Tibial artery (tissue), 4 donors: ENCODE results near the gene COPA.

ENCODE experiments used
- DNase-seq, 2 donors: peaks; one replicate each; pipeline ENCODE4 v3.0.0-alpha.2; 2019
- H3K27ac ChIP-seq, 2 donors: fragments of 200-600 bp; sonication (generic) in 1 of 2; 1 replicate in 1 of 2; 2 replicates in 1 of 2; pipeline ENCODE4 v1.5.1; 2018 to 2019; ENCODE audit warnings: mild to moderate bottlenecking in 1 of 2
- H3K27me3 ChIP-seq, 2 donors: fragments of 200-600 bp; sonication (generic) in 1 of 2; one replicate each; pipeline versions ENCODE4 v1.5.1 to v1.6.0; 2016 to 2019
- H3K36me3 ChIP-seq, 3 donors: fragments of 200-600 bp; sonication (generic) in 2 of 3; one replicate each; pipeline ENCODE4 v1.5.1; 2016 to 2019; ENCODE audit warnings: mild to moderate bottlenecking in 2 of 3
- H3K4me1 ChIP-seq, 4 donors: fragments of 200-600 bp; sonication (generic) in 2 of 4; 1 replicate in 3 of 4; 2 replicates in 1 of 4; pipeline ENCODE4 v1.5.1; 2016 to 2019
- H3K4me3 ChIP-seq, 2 donors: fragments of 200-600 bp; sonication (generic) in 1 of 2; 1 replicate in 1 of 2; 2 replicates in 1 of 2; pipeline ENCODE4 v1.5.1; 2018 to 2019; ENCODE audit warnings: mild to moderate bottlenecking in 2 of 2
- H3K9me3 ChIP-seq, 3 donors: fragments of 200-600 bp; sonication (generic) in 1 of 3; one replicate each; pipeline ENCODE4 v1.5.1; 2016 to 2019
- CTCF ChIP-seq, 2 experiments: fragments of 200-600 bp in 1 of 2; fragments of 450-650 bp in 1 of 2; IDR thresholded peaks; one replicate each; pipeline ENCODE4 v1.5.1; 2017 to 2019; ENCODE audit warnings: antibody characterized with exemption in 2 of 2, mild to moderate bottlenecking in 1 of 2, moderate library complexity in 1 of 2
- intact Hi-C: fragments of 100-400 bp; cut with DNase I; formaldehyde crosslinking; loops from one replicate; pipeline ENCODE4 v1.15.0; 2023; ENCODE audit warnings: low total_unique reads

The COPA gene

GRCh38 chr1:160363951-160364735, 21.1 kb upstream of the COPA start:
- no peak overlapping the region for H3K4me3 ChIP-seq
- H3K4me1 ChIP-seq, result no peaks in the 10 kb centered on the region
- no peak for TF ChIP-seq CTCF (IDR thresholded peaks at IDR 0.05)
- peaks cover 0 to 17% (median 0%) of the 10 kb centered on the region in 3 donors for H3K36me3 ChIP-seq
- H3K9me3 ChIP-seq, result no peaks in the 10 kb centered on the region
- no peak for DNase-seq
- no peak overlapping the region for H3K27ac ChIP-seq
- peaks cover 0 to 8% of the 10 kb centered on the region in 2 donors for H3K27me3 ChIP-seq
- intact Hi-C loops, result no loop called here

GRCh38 chr1:160363010-160363409, 20.0 kb upstream of the COPA start:
- intact Hi-C loops, result no loop called here
- peaks cover 0 to 8% of the 10 kb centered on the region in 2 donors for H3K27me3 ChIP-seq
- DNase-seq, result no peak
- no peaks in the 10 kb centered on the region for H3K4me1 ChIP-seq
- peaks cover 0 to 28% (median 7%) of the 10 kb centered on the region in 3 donors for H3K36me3 ChIP-seq
- no peaks in the 10 kb centered on the region for H3K9me3 ChIP-seq
- TF ChIP-seq CTCF (IDR thresholded peaks at IDR 0.05), result no peak
- H3K27ac ChIP-seq, result no peak overlapping the region
- H3K4me3 ChIP-seq, result no peak overlapping the region

- no peak overlapping the region for H3K4me3 ChIP-seq
- no peak for DNase-seq
- H3K9me3 ChIP-seq, result no peaks in the 10 kb centered on the region
- no peak overlapping the region for H3K27ac ChIP-seq
- peaks cover 0 to 34% (median 14%) of the 10 kb centered on the region in 3 donors for H3K36me3 ChIP-seq
- no peaks in the 10 kb centered on the region for H3K4me1 ChIP-seq
- TF ChIP-seq CTCF (IDR thresholded peaks at IDR 0.05), result no peak
- peaks cover 0 to 8% of the 10 kb centered on the region in 2 donors for H3K27me3 ChIP-seq
- intact Hi-C loops, result no loop called here
These were observed 19.3 kb upstream of the COPA start for GRCh38 chr1:160362168-160362957.

- no peak for DNase-seq
- Histone ChIP-seq H3K4me3 (no peak overlapping the region), H3K27ac (no peak overlapping the region), H3K36me3 (peaks cover 4 to 40% (median 20%) of the 10 kb centered on the region in 3 donors), H3K4me1 (no peaks in the 10 kb centered on the region), H3K27me3 (peaks cover 0 to 4% of the 10 kb centered on the region in 2 donors), H3K9me3 (no peaks in the 10 kb centered on the region)
- TF ChIP-seq CTCF (IDR thresholded peaks at IDR 0.05), result no peak
- intact Hi-C loops, result no loop called here
These were observed 18.7 kb upstream of the COPA start for GRCh38 chr1:160361814-160362167.

- H3K4me3 ChIP-seq, result no peak overlapping the region
- no peak overlapping the region for H3K27ac ChIP-seq
- no peaks in the 10 kb centered on the region for H3K9me3 ChIP-seq
- peaks cover 10 to 46% (median 26%) of the 10 kb centered on the region in 3 donors for H3K36me3 ChIP-seq
- no peaks in the 10 kb centered on the region for H3K27me3 ChIP-seq
- intact Hi-C loops, result no loop called here
- no peaks in the 10 kb centered on the region for H3K4me1 ChIP-seq
- TF ChIP-seq CTCF (IDR thresholded peaks at IDR 0.05), result no peak
- DNase-seq, result no peak
These were observed 18.1 kb upstream of the COPA start for GRCh38 chr1:160361199-160361598.
